AG09309 (cell line): ENCODE measurements around the gene TMIGD1.
A peak's percentile ranks its signal among the peaks of the same experiment; 100 is the strongest.

Experiments
- DNase-seq: peaks from one replicate; pipeline ENCODE4 v3.0.0-alpha.2; 2010; ENCODE audit warnings: low read depth
- H3K4me3 ChIP-seq: 2 replicates; pipeline ENCODE4 v1.5.1; 2011; ENCODE audit warnings: mild to moderate bottlenecking, low read depth, low read length, moderate library complexity; ENCODE audit not compliant: control insufficient read depth
- TF ChIP-seq, protein P1 (sequence below): IDR thresholded peaks from 2 replicates; pipeline ENCODE4 v1.5.1; 2011; ENCODE audit warnings: mild to moderate bottlenecking, low read depth, low read length, inconsistent platforms; ENCODE audit not compliant: insufficient read depth, control insufficient read depth; ENCODE audit errors: missing control alignments

The TMIGD1 gene

DNA sequence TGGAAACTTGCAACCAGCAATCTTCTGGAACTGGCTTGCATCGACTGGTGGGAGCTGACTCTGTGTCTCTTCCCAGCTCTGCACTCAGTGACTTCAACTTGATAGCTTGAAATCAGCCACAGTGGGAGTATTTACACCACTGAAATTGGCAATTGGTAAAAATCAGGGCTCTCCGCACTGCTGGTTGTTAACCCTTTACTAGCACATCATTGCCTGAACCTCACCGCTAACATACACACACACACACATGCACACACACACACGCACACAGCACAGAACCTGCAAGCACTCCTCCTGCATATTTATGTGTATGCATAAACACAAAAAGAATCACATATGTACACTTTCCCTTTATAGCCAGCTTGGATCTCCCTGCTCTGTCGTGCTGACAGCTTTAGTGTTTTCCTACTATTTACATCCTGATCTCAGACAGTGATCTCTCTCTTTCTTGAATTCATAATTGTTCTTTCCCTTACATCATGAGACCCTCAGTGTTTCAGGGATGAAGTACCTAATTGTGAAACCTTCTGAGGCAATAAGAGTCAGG, 7.9 kb upstream of the TMIGD1 start:
- no peak for DNase-seq
- TF ChIP-seq, protein P1, sequence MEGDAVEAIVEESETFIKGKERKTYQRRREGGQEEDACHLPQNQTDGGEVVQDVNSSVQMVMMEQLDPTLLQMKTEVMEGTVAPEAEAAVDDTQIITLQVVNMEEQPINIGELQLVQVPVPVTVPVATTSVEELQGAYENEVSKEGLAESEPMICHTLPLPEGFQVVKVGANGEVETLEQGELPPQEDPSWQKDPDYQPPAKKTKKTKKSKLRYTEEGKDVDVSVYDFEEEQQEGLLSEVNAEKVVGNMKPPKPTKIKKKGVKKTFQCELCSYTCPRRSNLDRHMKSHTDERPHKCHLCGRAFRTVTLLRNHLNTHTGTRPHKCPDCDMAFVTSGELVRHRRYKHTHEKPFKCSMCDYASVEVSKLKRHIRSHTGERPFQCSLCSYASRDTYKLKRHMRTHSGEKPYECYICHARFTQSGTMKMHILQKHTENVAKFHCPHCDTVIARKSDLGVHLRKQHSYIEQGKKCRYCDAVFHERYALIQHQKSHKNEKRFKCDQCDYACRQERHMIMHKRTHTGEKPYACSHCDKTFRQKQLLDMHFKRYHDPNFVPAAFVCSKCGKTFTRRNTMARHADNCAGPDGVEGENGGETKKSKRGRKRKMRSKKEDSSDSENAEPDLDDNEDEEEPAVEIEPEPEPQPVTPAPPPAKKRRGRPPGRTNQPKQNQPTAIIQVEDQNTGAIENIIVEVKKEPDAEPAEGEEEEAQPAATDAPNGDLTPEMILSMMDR, result no peak
- no peak overlapping the region for H3K4me3 ChIP-seq

- no peak overlapping the region for H3K4me3 ChIP-seq
- DNase-seq, result no peak
- TF ChIP-seq, protein P1, result no peak
These were observed 7.0 kb upstream of the TMIGD1 start for GRCh38 chr17:30340801-30341356.

DNA sequence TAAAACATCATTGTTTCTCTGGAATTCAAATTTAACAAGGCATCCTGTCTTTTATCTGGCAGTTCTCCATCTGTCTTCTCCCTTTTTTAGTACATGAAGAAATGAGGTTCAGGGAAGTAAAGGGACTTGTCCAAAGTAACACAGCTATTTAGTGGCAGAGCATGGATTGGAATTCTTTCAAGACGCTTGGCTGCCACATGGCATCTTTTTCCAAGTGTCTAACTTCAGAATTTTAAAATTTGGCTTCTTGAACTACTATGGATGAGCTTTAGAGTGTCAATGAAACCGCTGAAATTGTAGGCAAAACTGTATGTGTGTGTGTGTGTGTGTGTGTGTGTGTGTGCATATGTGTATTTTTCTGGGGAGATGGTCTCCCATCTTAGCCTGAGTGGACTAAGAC, 5.2 kb upstream of the TMIGD1 start:
- no peak for DNase-seq
- no peak overlapping the region for H3K4me3 ChIP-seq
- TF ChIP-seq, protein P1, result no peak

GRCh38 chr17:30337393-30337999, 3.6 kb upstream of the TMIGD1 start:
- TF ChIP-seq, protein P1, result no peak
- no peak overlapping the region for H3K4me3 ChIP-seq
- no peak for DNase-seq

GRCh38 chr17:30336369-30337171, 2.7 kb upstream of the TMIGD1 start:
- no peak for DNase-seq
- TF ChIP-seq, protein P1, result peak; percentile 51
- no peak overlapping the region for H3K4me3 ChIP-seq

GRCh38 chr17:30334421-30334820, 564 bp upstream of the TMIGD1 start:
- no peak for DNase-seq
- H3K4me3 ChIP-seq, result no peak overlapping the region
- TF ChIP-seq, protein P1, result no peak
